Measurements from ENCODE around the gene TMEM38A.

TMEM38A gene, protein sequence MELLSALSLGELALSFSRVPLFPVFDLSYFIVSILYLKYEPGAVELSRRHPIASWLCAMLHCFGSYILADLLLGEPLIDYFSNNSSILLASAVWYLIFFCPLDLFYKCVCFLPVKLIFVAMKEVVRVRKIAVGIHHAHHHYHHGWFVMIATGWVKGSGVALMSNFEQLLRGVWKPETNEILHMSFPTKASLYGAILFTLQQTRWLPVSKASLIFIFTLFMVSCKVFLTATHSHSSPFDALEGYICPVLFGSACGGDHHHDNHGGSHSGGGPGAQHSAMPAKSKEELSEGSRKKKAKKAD

DNA sequence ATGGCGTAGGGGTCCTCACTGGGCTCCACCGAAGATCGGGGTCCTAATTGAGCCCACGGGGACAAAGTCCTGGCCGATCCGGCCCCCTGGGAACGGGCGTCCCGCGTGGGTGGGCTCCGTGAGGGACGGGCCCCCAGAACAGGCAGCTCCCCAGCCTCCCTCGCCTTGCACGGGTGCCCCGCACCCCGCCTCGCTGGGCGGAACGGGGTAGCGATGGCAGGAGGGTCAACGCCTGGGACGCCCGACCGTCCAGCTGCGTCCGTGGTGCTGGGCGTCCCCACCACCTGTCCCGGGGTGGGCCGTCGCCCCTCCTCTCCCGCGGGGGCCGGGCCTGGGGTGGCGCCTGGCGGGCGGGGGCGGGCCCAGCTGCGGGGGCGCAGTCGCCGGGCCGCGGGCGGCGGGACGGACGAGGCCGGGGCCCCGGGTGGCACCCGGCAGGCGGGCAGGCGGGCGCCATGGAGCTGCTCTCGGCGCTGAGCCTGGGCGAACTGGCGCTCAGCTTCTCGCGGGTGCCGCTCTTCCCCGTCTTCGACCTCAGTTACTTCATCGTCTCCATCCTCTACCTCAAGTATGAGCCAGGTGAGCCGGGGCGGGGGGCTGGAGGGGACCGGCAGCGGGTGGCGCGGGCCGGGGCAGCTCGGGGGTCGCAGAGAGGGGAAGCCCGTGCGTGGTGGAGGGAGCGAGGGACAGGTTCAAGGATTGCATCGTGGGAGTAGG, at the start of gene TMEM38A:
Gene TMEM38A, plus strand, starts transcription at position 377 of the 717 bp plus-strand sequence. Its CDS starts 79 bp downstream, at position 456.
- peak; percentile 40 for ATAC-seq
- no peak for TF ChIP-seq ZNF70 (CRISPR knock-in tag; IDR thresholded peaks at IDR 0.05)
- TF ChIP-seq, protein P1, sequence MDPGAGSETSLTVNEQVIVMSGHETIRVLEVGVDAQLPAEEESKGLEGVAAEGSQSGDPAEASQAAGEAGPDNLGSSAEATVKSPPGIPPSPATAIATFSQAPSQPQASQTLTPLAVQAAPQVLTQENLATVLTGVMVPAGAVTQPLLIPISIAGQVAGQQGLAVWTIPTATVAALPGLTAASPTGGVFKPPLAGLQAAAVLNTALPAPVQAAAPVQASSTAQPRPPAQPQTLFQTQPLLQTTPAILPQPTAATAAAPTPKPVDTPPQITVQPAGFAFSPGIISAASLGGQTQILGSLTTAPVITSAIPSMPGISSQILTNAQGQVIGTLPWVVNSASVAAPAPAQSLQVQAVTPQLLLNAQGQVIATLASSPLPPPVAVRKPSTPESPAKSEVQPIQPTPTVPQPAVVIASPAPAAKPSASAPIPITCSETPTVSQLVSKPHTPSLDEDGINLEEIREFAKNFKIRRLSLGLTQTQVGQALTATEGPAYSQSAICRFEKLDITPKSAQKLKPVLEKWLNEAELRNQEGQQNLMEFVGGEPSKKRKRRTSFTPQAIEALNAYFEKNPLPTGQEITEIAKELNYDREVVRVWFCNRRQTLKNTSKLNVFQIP (CRISPR knock-in tag; IDR thresholded peaks at IDR 0.05; ENCODE audit: borderline replicate concordance, low read depth): no peak
- TF ChIP-seq, protein P2, sequence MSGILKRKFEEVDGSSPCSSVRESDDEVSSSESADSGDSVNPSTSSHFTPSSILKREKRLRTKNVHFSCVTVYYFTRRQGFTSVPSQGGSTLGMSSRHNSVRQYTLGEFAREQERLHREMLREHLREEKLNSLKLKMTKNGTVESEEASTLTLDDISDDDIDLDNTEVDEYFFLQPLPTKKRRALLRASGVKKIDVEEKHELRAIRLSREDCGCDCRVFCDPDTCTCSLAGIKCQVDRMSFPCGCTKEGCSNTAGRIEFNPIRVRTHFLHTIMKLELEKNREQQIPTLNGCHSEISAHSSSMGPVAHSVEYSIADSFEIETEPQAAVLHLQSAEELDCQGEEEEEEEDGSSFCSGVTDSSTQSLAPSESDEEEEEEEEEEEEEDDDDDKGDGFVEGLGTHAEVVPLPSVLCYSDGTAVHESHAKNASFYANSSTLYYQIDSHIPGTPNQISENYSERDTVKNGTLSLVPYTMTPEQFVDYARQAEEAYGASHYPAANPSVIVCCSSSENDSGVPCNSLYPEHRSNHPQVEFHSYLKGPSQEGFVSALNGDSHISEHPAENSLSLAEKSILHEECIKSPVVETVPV (CRISPR knock-in tag; IDR thresholded peaks at IDR 0.05): no peak
- TF ChIP-seq BACH2 (CRISPR knock-in tag; IDR thresholded peaks at IDR 0.05; ENCODE audit: borderline replicate concordance): no peak

DNA sequence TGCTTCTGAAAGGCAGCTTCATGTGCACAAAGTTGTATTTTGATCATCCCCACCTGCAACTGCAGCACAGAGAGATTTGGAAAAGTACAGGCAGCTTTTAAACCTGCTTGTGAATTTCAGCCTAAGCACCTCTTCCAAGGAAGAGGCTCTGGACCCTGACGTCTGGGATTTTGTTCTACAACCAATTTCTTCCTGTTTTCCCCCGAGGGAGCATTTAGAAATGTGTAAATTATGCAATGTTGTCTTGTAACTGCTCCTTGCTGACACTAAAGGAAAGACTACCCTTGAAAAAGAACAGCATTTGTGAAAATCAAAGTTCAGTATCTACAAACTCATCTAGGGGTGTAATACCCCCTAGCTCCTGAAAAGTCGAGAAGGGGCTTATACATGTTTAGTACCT, 48.3 kb upstream of the TMEM38A start:
- TF ChIP-seq PPARA (CRISPR knock-in tag; IDR thresholded peaks at IDR 0.05; ENCODE audit: borderline replicate concordance): no peak
- TF ChIP-seq, protein P3, sequence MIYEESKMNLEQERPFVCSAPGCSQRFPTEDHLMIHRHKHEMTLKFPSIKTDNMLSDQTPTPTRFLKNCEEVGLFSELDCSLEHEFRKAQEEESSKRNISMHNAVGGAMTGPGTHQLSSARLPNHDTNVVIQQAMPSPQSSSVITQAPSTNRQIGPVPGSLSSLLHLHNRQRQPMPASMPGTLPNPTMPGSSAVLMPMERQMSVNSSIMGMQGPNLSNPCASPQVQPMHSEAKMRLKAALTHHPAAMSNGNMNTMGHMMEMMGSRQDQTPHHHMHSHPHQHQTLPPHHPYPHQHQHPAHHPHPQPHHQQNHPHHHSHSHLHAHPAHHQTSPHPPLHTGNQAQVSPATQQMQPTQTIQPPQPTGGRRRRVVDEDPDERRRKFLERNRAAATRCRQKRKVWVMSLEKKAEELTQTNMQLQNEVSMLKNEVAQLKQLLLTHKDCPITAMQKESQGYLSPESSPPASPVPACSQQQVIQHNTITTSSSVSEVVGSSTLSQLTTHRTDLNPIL (CRISPR knock-in tag; IDR thresholded peaks at IDR 0.05; ENCODE audit: low read depth): no peak
- no peak for TF ChIP-seq ZFP30 (CRISPR knock-in tag; IDR thresholded peaks at IDR 0.05)
- no peak for TF ChIP-seq ZNF565 (CRISPR knock-in tag; conservative IDR thresholded peaks at IDR 0.05; ENCODE audit: low read depth)
- no peak for TF ChIP-seq ZNF70 (CRISPR knock-in tag; IDR thresholded peaks at IDR 0.05)
- TF ChIP-seq BACH2 (CRISPR knock-in tag; IDR thresholded peaks at IDR 0.05; ENCODE audit: borderline replicate concordance): no peak
- TF ChIP-seq ARNTL (CRISPR knock-in tag; IDR thresholded peaks at IDR 0.05; ENCODE audit: borderline replicate concordance, low read depth): no peak
- TF ChIP-seq GLIS3 (CRISPR knock-in tag; IDR thresholded peaks at IDR 0.05): no peak
- TF ChIP-seq, protein P4, sequence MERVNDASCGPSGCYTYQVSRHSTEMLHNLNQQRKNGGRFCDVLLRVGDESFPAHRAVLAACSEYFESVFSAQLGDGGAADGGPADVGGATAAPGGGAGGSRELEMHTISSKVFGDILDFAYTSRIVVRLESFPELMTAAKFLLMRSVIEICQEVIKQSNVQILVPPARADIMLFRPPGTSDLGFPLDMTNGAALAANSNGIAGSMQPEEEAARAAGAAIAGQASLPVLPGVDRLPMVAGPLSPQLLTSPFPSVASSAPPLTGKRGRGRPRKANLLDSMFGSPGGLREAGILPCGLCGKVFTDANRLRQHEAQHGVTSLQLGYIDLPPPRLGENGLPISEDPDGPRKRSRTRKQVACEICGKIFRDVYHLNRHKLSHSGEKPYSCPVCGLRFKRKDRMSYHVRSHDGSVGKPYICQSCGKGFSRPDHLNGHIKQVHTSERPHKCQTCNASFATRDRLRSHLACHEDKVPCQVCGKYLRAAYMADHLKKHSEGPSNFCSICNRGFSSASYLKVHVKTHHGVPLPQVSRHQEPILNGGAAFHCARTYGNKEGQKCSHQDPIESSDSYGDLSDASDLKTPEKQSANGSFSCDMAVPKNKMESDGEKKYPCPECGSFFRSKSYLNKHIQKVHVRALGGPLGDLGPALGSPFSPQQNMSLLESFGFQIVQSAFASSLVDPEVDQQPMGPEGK (CRISPR knock-in tag; IDR thresholded peaks at IDR 0.05; ENCODE audit: borderline replicate concordance): no peak
- TF ChIP-seq ZFP3 (CRISPR knock-in tag; IDR thresholded peaks at IDR 0.05): no peak
- no peak for TF ChIP-seq RARB (CRISPR knock-in tag; IDR thresholded peaks at IDR 0.05)
- TF ChIP-seq, protein P1 (CRISPR knock-in tag; IDR thresholded peaks at IDR 0.05; ENCODE audit: borderline replicate concordance, low read depth): no peak
- no peak for ATAC-seq

DNA sequence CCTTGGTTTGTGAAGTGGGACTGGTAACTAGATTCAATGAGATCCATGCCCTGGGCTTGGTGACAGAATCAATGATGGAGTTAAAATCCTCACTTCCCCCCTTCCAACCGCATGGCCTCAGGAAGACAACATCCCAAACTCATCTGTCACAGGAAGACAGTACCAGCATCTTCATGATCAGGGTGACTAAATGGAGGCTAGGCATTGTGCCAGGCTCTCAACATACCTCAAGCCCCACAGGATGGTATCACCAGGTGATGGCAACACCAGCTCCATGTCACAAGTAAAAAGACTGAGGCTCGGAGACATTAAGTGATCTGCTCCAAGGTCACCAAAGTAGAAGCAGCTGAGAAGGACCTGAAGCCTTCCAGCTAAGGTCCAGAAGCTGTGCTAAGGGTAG, 47.1 kb upstream of the TMEM38A start:
- TF ChIP-seq, protein P2 (CRISPR knock-in tag; IDR thresholded peaks at IDR 0.05): no peak
- TF ChIP-seq ISL1 (CRISPR knock-in tag; IDR thresholded peaks at IDR 0.05) (no peak), GLIS3 (CRISPR knock-in tag; IDR thresholded peaks at IDR 0.05) (no peak), CSDC2 (CRISPR knock-in tag; IDR thresholded peaks at IDR 0.05) (no peak), ZNF565 (CRISPR knock-in tag; conservative IDR thresholded peaks at IDR 0.05; ENCODE audit: low read depth) (no peak), ZFP30 (CRISPR knock-in tag; IDR thresholded peaks at IDR 0.05) (no peak), SNAI2 (CRISPR knock-in tag; IDR thresholded peaks at IDR 0.05) (no peak), TOX (CRISPR knock-in tag; IDR thresholded peaks at IDR 0.05; ENCODE audit: borderline replicate concordance) (no peak), ZFP3 (CRISPR knock-in tag; IDR thresholded peaks at IDR 0.05) (no peak)
- TF ChIP-seq, protein P1 (CRISPR knock-in tag; IDR thresholded peaks at IDR 0.05; ENCODE audit: borderline replicate concordance, low read depth): no peak
- TF ChIP-seq, protein P3 (CRISPR knock-in tag; IDR thresholded peaks at IDR 0.05; ENCODE audit: low read depth): no peak
- ATAC-seq: no peak
